HCT116 (cell line): ENCODE results near the gene NEK9. TPM values are rescaled to one million over a fixed set of nuclear protein-coding genes. Genes with fewer than 3 reads are reported as not detected.

ENCODE experiments used
- ATAC-seq: fragments of 200-7000 bp; cut with Tn5 transposase; 2 replicates; pipeline ENCODE4 v1.9.1; 2020; ENCODE audit warnings: mild to moderate bottlenecking, moderate library complexity
- BruUV-seq: library from RNA; stranded (reverse); fragments of 400-500 nt; replicated peaks from 2 replicates; lab custom pipeline; 2021; lab: Mats Ljungman, UMichigan
- CTCF ChIA-PET: fragments of 300-600 bp; sonication (Branson Sonifier 250); formaldehyde crosslinking; loops from one replicate; lab custom pipeline; 2021; ENCODE audit warnings: antibody characterized with exemption; lab: Charles Lee
- POLR2A ChIA-PET: fragments of 300-600, 350-600 bp; sonication (Branson Sonifier 250); formaldehyde crosslinking; loops from one replicate; lab custom pipeline; 2021; ENCODE audit warnings: antibody characterized with exemption; lab: Charles Lee
- RAD21 ChIA-PET, 2 experiments: fragments of 300-600 bp; sonication (Branson Sonifier 250); formaldehyde crosslinking; loops; one replicate each; lab custom pipeline; 2023; ENCODE audit warnings: low total read pairs in 2 of 2; ENCODE audit not compliant: uncharacterized antibody in 2 of 2, unreplicated experiment in 2 of 2, low non-redundant PET in 1 of 2; lab: Charles Lee
- DNase-seq: peaks from one replicate; pipeline ENCODE4 v3.0.0-alpha.2; 2010; ENCODE audit warnings: low read depth, low spot score
- H2AFZ ChIP-seq: fragments of 200-600 bp; shearing (Covaris generic), sonication (generic); 2 replicates; pipeline ENCODE4 v1.6.1; 2017; ENCODE audit warnings: low read depth, mixed run types, mixed read lengths, antibody characterized with exemption, low read length; ENCODE audit not compliant: poor library complexity, severe bottlenecking
- H3K27ac ChIP-seq: 2 replicates; pipeline ENCODE4 v1.5.1; 2012; ENCODE audit warnings: low read depth, low read length
- H3K27me3 ChIP-seq: fragments of 200-600 bp; sonication (generic); 2 replicates; pipeline ENCODE4 v1.6.1; 2016; ENCODE audit warnings: mixed run types, low read length, mixed read lengths; ENCODE audit not compliant: insufficient read depth
- H3K36me3 ChIP-seq, 2 experiments: fragments of 200-500 bp in 1 of 2; fragments of 200-600 bp in 1 of 2; sonication (Bioruptor generic) in 1 of 2; sonication (generic) in 1 of 2; 2 replicates each; pipeline versions ENCODE4 v1.5.1 to v1.6.1; 2014 to 2016; ENCODE audit warnings: low read length in 2 of 2, inconsistent platforms in 1 of 2, mixed read lengths in 1 of 2, mixed run types in 1 of 2; ENCODE audit not compliant: insufficient read depth in 2 of 2, control insufficient read depth in 1 of 2
- H3K4me1 ChIP-seq, 2 experiments: fragments of 200-600 bp in 1 of 2; sonication (generic) in 1 of 2; 2 replicates each; pipeline versions ENCODE4 v1.5.1 to v1.6.1; 2012 to 2017; ENCODE audit warnings: low read length in 2 of 2, inconsistent platforms in 1 of 2, mild to moderate bottlenecking in 1 of 2, mixed read lengths in 1 of 2, mixed run types in 1 of 2, moderate library complexity in 1 of 2; ENCODE audit not compliant: insufficient read depth in 2 of 2, control insufficient read depth in 1 of 2
- H3K4me2 ChIP-seq: fragments of 200-600 bp; sonication (generic); 2 replicates; pipeline ENCODE4 v1.6.1; 2017; ENCODE audit warnings: mixed run types, low read length, mixed read lengths
- H3K4me3 ChIP-seq, 2 experiments: fragments of 200-600 bp in 1 of 2; sonication (generic) in 1 of 2; replicated peaks in 1 of 2; 2 replicates each; pipeline ENCODE4 v1.5.1; 2011 to 2016; ENCODE audit warnings: low read length in 2 of 2, control low read depth in 1 of 2, low read depth in 1 of 2, mild to moderate bottlenecking in 1 of 2, mixed read lengths in 1 of 2, mixed run types in 1 of 2
- H3K79me2 ChIP-seq: fragments of 200-600 bp; sonication (generic); 2 replicates; pipeline ENCODE4 v1.6.1; 2017; ENCODE audit warnings: mild to moderate bottlenecking, mixed run types, low read length, moderate library complexity, mixed read lengths; ENCODE audit not compliant: insufficient read depth
- H3K9ac ChIP-seq: fragments of 200-600 bp; sonication (generic); 2 replicates; pipeline ENCODE4 v1.6.1; 2016; ENCODE audit warnings: low read length, mixed read lengths
- H3K9me2 ChIP-seq: fragments of 200-600 bp; sonication (generic), shearing (Covaris generic); 2 replicates; pipeline ENCODE4 v1.6.1; 2017; ENCODE audit warnings: mixed run types, mild to moderate bottlenecking, moderate library complexity; ENCODE audit not compliant: insufficient read depth
- H3K9me3 ChIP-seq, 2 experiments: fragments of 200-500 bp in 1 of 2; fragments of 200-600 bp in 1 of 2; sonication (Bioruptor generic) in 1 of 2; sonication (generic) in 1 of 2; 2 replicates each; pipeline ENCODE4 v1.6.1; 2014 to 2017; ENCODE audit warnings: low read length in 2 of 2, mixed read lengths in 2 of 2, inconsistent platforms in 1 of 2, low read depth in 1 of 2, mild to moderate bottlenecking in 1 of 2, mixed run types in 1 of 2, moderate library complexity in 1 of 2; ENCODE audit not compliant: control insufficient read depth in 1 of 2, insufficient read depth in 1 of 2
- H4K20me1 ChIP-seq: fragments of 200-600 bp; sonication (generic), shearing (Covaris generic); 2 replicates; pipeline ENCODE4 v1.6.1; 2017; ENCODE audit warnings: mixed run types, mild to moderate bottlenecking, moderate library complexity; ENCODE audit not compliant: insufficient read depth
- CTCF ChIP-seq, 3 experiments: fragments of 200-600 bp in 1 of 3; sonication (generic) in 1 of 3; IDR thresholded peaks in 2 of 3; conservative IDR thresholded peaks in 1 of 3; 2 replicates each; pipeline ENCODE4 v1.5.1; 2012 to 2017; ENCODE audit warnings: low read depth in 2 of 3, low read length in 2 of 3, antibody characterized with exemption in 1 of 3, borderline replicate concordance in 1 of 3, control low read depth in 1 of 3, mild to moderate bottlenecking in 1 of 3, mixed read lengths in 1 of 3, mixed run types in 1 of 3, moderate library complexity in 1 of 3; ENCODE audit not compliant: insufficient read depth in 1 of 3
- POLR2A ChIP-seq: IDR thresholded peaks from 2 replicates; pipeline ENCODE4 v1.7.0; 2011; ENCODE audit warnings: borderline replicate concordance; ENCODE audit not compliant: insufficient read depth, insufficient read length; ENCODE audit errors: extremely low read depth
- POLR2AphosphoS5 ChIP-seq: IDR thresholded peaks from 2 replicates; pipeline ENCODE4 v1.6.1; 2011; ENCODE audit warnings: mild to moderate bottlenecking, low read depth, low read length, moderate library complexity
- intact Hi-C: fragments of 100-400 bp; cut with micrococcal nuclease; formaldehyde crosslinking; loops from 2 replicates; pipeline ENCODE4 v1.10.0; 2022
- total RNA-seq: library from RNA; stranded (reverse); gene quantifications from one replicate; pipeline ENCODE4 v1.2.1, GENCODE V29; 2021; ENCODE audit not compliant: unreplicated experiment
- TF ChIP-seq, protein P1 (sequence below): IDR thresholded peaks from 2 replicates; pipeline ENCODE4 v1.6.1; 2012

NEK9 gene
- total RNA-seq, 1 experiment from 2014 or later, result 64.4 TPM

DNA sequence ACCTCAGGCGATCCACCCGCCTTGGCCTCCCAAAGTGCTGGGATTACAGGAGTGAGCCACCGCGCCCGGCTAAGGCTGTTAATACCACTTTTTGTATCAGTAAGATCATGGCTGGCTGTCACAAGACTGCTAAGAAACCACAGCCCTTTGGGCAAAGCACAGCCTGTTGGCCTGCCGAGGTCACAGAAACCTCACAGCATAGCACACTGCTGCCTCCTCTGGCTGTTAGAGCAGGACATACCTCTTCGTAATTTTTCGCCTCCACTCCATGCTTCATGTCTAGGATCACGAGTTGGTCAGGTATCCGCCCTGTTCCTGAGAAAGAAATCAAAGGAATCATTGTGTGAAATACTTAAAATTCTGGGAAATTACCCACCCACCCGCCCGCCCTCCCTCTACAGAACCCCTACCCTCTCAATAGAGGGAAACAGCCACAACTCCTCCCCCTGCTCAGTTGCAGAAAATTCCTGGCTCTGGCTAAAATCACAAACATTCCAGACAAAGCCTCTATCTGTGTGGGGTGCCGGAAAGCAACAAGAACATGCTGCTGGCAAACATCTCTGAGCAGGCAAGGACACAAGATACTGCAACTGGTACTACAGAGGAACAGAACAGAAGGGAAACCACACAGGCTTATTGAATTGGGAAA lies 20.7 kb upstream of the NEK9 start:
- no peaks in the 10 kb centered on the region for H3K4me1 ChIP-seq
- POLR2A ChIA-PET, result no interaction called here
- H3K79me2 ChIP-seq, result peaks cover 56% of the 10 kb centered on the region
- no peaks in the 10 kb centered on the region for H3K9me3 ChIP-seq
- RAD21 ChIA-PET, result no interaction called here
- H3K27me3 ChIP-seq, result no peaks in the 10 kb centered on the region
- ATAC-seq (peak; percentile 75), DNase-seq (no peak)
- peaks cover 22 to 30% of the 10 kb centered on the region in 2 experiments for H3K36me3 ChIP-seq
- H3K4me3 ChIP-seq, result no peak overlapping the region
- intact Hi-C loops, result no loop called here
- H3K9ac ChIP-seq, result no peak overlapping the region
- no peak for TF ChIP-seq POLR2A
- TF ChIP-seq CTCF (IDR thresholded peaks at IDR 0.05 in 2 of 3, conservative IDR thresholded peaks at IDR 0.05 in 1 of 3; ENCODE audit: borderline replicate concordance in 1 of 3, insufficient read depth in 1 of 3, low read depth in 2 of 3, low read length in 2 of 3), result 0 out of 6 replicates have a peak, but pooled peaks of 1 of the 3 experiments have one; percentile 13
- no peak overlapping the region for H3K27ac ChIP-seq
- H2AFZ ChIP-seq, result no peak overlapping the region
- no peaks in the 10 kb centered on the region for H3K9me2 ChIP-seq
- CTCF ChIA-PET, result no interaction called here
- no TSS peak for BruUV-seq
- H3K4me2 ChIP-seq, result no peak overlapping the region
- H4K20me1 ChIP-seq, result peaks cover 6% of the 10 kb centered on the region; the same call in 1 of the 2 replicates

DNA sequence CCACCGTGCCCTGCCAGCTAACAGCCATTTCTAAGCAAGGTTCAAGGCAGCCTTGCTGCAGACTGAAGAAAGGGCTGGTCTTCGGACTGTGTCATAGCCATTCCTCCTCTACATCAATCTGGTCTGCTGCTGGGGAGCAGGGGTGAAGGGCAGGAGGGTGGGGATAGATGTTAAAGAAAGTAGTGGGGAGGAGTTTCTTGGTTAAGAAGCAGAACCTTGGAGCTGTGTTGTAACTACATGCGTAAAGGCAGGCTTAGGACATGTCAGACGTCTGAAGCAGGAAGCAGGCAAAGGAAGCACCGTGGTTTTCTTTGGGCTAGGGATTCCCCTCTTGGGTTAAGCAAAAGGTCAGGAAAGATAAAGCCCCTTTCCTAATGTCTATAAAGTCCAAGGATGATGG lies 18.1 kb upstream of the NEK9 start:
- TF ChIP-seq, protein P1, sequence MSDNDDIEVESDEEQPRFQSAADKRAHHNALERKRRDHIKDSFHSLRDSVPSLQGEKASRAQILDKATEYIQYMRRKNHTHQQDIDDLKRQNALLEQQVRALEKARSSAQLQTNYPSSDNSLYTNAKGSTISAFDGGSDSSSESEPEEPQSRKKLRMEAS, result no peak
- no peak for TF ChIP-seq POLR2AphosphoS5
- peaks cover 70% of the 10 kb centered on the region for H3K79me2 ChIP-seq
- H3K27me3 ChIP-seq, result no peaks in the 10 kb centered on the region
- H3K9me3 ChIP-seq, result no peaks in the 10 kb centered on the region
- ChIA-PET POLR2A (no interaction called here), CTCF (no interaction called here), RAD21 (no interaction called here)
- peaks cover 6% of the 10 kb centered on the region for H4K20me1 ChIP-seq
- no peak overlapping the region for H2AFZ ChIP-seq
- no peak overlapping the region for H3K9ac ChIP-seq
- no peak for ATAC-seq
- H3K4me2 ChIP-seq, result no peak overlapping the region
- H3K9me2 ChIP-seq, result no peaks in the 10 kb centered on the region
- BruUV-seq, result no TSS peak
- H3K4me3 ChIP-seq, result no peak overlapping the region
- H3K27ac ChIP-seq, result no peak overlapping the region
- intact Hi-C loops, result no loop called here
- no peak for DNase-seq
- H3K36me3 ChIP-seq, result peaks cover 14% of the 10 kb centered on the region in 2 experiments
- H3K4me1 ChIP-seq, result no peaks in the 10 kb centered on the region
